ENCODE measurements around the gene ARRB1.

Gene ARRB1

GRCh38 chr11:75270896-75271418, 80.5 kb downstream of the ARRB1 start:
- no peak overlapping the region for H3K27ac ChIP-seq
- CTCF ChIA-PET = interaction anchor here (0.6 to 2.3 kb wide), 9 partner anchors 9 to 678 kb away, joined by 3 to 8 read pairs (median 3); partner anchors contain the start of gene TPBGL
- DNase-seq (ENCODE audit: low spot score) = peak; percentile 42
- peak; percentile 56 for TF ChIP-seq CTCF (conservative IDR thresholded peaks at IDR 0.05; ENCODE audit: low read depth)
- POLR2A ChIA-PET (ENCODE audit: low non-redundant PET) = no interaction called here

GRCh38 chr11:75269896-75270295, 81.6 kb downstream of the ARRB1 start:
- POLR2A ChIA-PET (ENCODE audit: low non-redundant PET) = no interaction called here
- no peak for DNase-seq (ENCODE audit: low spot score)
- TF ChIP-seq CTCF (conservative IDR thresholded peaks at IDR 0.05; ENCODE audit: low read depth) = no peak
- CTCF ChIA-PET = interaction anchor here (0.7 to 2.3 kb wide), 2 partner anchors 29 to 36 kb away, joined by 3 to 8 read pairs; partner anchors contain the start of gene TPBGL
- no peak overlapping the region for H3K27ac ChIP-seq

- H3K27ac ChIP-seq = no peak overlapping the region
- CTCF ChIA-PET = interaction anchor here (0.5 to 2.3 kb wide), 2 partner anchors 28 to 44 kb away, joined by 4 to 8 read pairs; partner anchors contain the start of gene TPBGL
- no peak for TF ChIP-seq CTCF (conservative IDR thresholded peaks at IDR 0.05; ENCODE audit: low read depth)
- POLR2A ChIA-PET (ENCODE audit: low non-redundant PET) = no interaction called here
- DNase-seq (ENCODE audit: low spot score) = no peak
These were observed 82.1 kb downstream of the ARRB1 start for GRCh38 chr11:75269367-75269660.

- ChIA-PET POLR2A (ENCODE audit: low non-redundant PET) (no interaction called here), CTCF (interaction anchor here (0.5 to 2.3 kb wide), 2 partner anchors 27 to 45 kb away, joined by 4 to 8 read pairs; partner anchors contain the start of gene TPBGL)
- H3K27ac ChIP-seq = no peak overlapping the region
- DNase-seq (ENCODE audit: low spot score) = no peak
- TF ChIP-seq CTCF (conservative IDR thresholded peaks at IDR 0.05; ENCODE audit: low read depth) = no peak
These were observed 82.7 kb downstream of the ARRB1 start for GRCh38 chr11:75268626-75269366.

- no peak for DNase-seq (ENCODE audit: low spot score)
- POLR2A ChIA-PET (ENCODE audit: low non-redundant PET) = no interaction called here
These were observed 84.1 kb downstream of the ARRB1 start for GRCh38 chr11:75267171-75267970.

More at GRCh38 chr11:75267171-75267970, 84.1 kb downstream of the ARRB1 start:
- TF ChIP-seq CTCF (conservative IDR thresholded peaks at IDR 0.05; ENCODE audit: low read depth) = no peak
- no peak overlapping the region for H3K27ac ChIP-seq
- CTCF ChIA-PET = interaction anchor here (0.7 kb wide), 1 partner anchor 1489 kb away, joined by 7 read pairs; no protein-coding TSS in a partner anchor
